Upper lobe of left lung (tissue), 4 donors: Measurements from ENCODE around the gene STAC3.

Experiments
- CTCF ChIP-seq, 6 experiments: fragments of 450-650 bp in 4 of 6; fragments of 200-600 bp in 2 of 6; sonication (generic) in 2 of 6; IDR thresholded peaks; one replicate each; pipeline ENCODE4 v1.5.1; 2016 to 2019; ENCODE audit warnings: antibody characterized with exemption in 6 of 6
- POLR2AphosphoS5 ChIP-seq, 2 donors: sonication (generic); formaldehyde crosslinking; IDR thresholded peaks; one replicate each; pipeline ENCODE4 v1.5.1; 2017; ENCODE audit warnings: antibody characterized with exemption in 2 of 2

GRCh38 chr12:57235017-57235727 is 15.8 kb downstream of the STAC3 start:
- TF ChIP-seq CTCF (IDR thresholded peaks at IDR 0.05) (no peak), POLR2AphosphoS5 (IDR thresholded peaks at IDR 0.05) (no peak)
